HepG2 (cell line): ENCODE results near the gene PRR11. TPM values are rescaled to one million over a fixed set of nuclear protein-coding genes. Genes with fewer than 3 reads are reported as not detected.
A peak's percentile ranks its signal among the peaks of the same experiment; 100 is the strongest.

Experiments used
- ARID4A ChIP-seq: sonication (generic); formaldehyde crosslinking; IDR thresholded peaks from 2 replicates; pipeline ENCODE4 v1.5.0; 2020; ENCODE audit warnings: mild to moderate bottlenecking, missing genetic modification reagents, borderline replicate concordance
- BRF2 ChIP-seq: sonication (generic); formaldehyde crosslinking; IDR thresholded peaks from 2 replicates; pipeline ENCODE4 v1.8.1; 2022; ENCODE audit warnings: mild to moderate bottlenecking, missing genetic modification reagents
- CBX2 ChIP-seq, 2 experiments: fragments of 200-600 bp in 1 of 2; sonication (generic); formaldehyde crosslinking in 1 of 2; IDR thresholded peaks; 2 replicates each; pipeline versions ENCODE4 v1.7.0 to v1.8.1; 2018 to 2022; ENCODE audit warnings: low read depth in 2 of 2, low read length in 1 of 2, mild to moderate bottlenecking in 1 of 2, missing genetic modification reagents in 1 of 2
- GPBP1L1 ChIP-seq: sonication (generic); formaldehyde crosslinking; IDR thresholded peaks from 2 replicates; pipeline ENCODE4 v1.5.0; 2020; ENCODE audit warnings: mild to moderate bottlenecking, missing genetic modification reagents
- KLF6 ChIP-seq: IDR thresholded peaks from 2 replicates; pipeline ENCODE4 v1.8.0; 2016; ENCODE audit warnings: missing biosample characterization, missing genetic modification reagents
- SNAPC4 ChIP-seq: sonication (generic); formaldehyde crosslinking; IDR thresholded peaks from 2 replicates; pipeline ENCODE4 v1.4.0; 2020; ENCODE audit warnings: mild to moderate bottlenecking, missing genetic modification reagents
- THAP9 ChIP-seq: sonication (generic); formaldehyde crosslinking; IDR thresholded peaks from 2 replicates; pipeline ENCODE4; 2020; ENCODE audit warnings: missing genetic modification reagents, mild to moderate bottlenecking, borderline replicate concordance
- ZBTB33 ChIP-seq: sonication (generic); formaldehyde crosslinking; IDR thresholded peaks from 2 replicates; pipeline ENCODE4 v1.4.0; 2020; ENCODE audit warnings: missing genetic modification reagents
- ZNF207 ChIP-seq: fragments of 450-650 bp; IDR thresholded peaks from 2 replicates; pipeline ENCODE4 v1.6.1; 2016; ENCODE audit warnings: antibody characterized with exemption, borderline replicate concordance
- polyA plus RNA-seq, 8 experiments: library from polyadenylated mRNA; depleted of rRNA in 3 of 8; stranded (reverse) in 7 of 8; unstranded in 1 of 8; fragments of >200 nt; fragmentation: Illumina TruSeq in 4 of 8; extraction: Trizol in 4 of 8; gene quantifications; 2 replicates each; pipeline versions ENCODE4 v1.2.1 to v1.2.3, GENCODE V29; 2011 to 2016; ENCODE audit warnings: low read depth in 4 of 8, missing spikeins in 1 of 8, mixed read lengths in 1 of 8; ENCODE audit not compliant: insufficient read depth in 1 of 8
- total RNA-seq, 5 experiments: library from RNA; depleted of rRNA; stranded (reverse); fragments of >200 nt; fragmentation: Illumina TruSeq; extraction: Trizol; gene quantifications; 2 replicates each; pipeline ENCODE4 v1.2.3, GENCODE V29; 2016; ENCODE audit warnings: low read depth in 1 of 5

The PRR11 gene
- total and polyA plus RNA-seq, 2 of the 13 experiments (the other 11 are each of a cell fraction or from before 2014, with no cell fraction given), result 35.7 to 39.2 TPM

- TF ChIP-seq SNAPC4 (CRISPR knock-in tag) (no peak), KLF6 (CRISPR knock-in tag) (peak; percentile 88; the same call in 1 of the 2 replicates), CBX2 (IDR thresholded peaks at IDR 0.05; ENCODE audit: low read depth, low read length) (no peak), CBX2 (CRISPR knock-in tag; IDR thresholded peaks at IDR 0.05; ENCODE audit: low read depth) (no peak), ARID4A (CRISPR knock-in tag) (peak; percentile 99), THAP9 (CRISPR knock-in tag) (peak; percentile 96), BRF2 (CRISPR knock-in tag) (peak; percentile 80; the same call in 1 of the 2 replicates), GPBP1L1 (CRISPR knock-in tag) (no peak), ZBTB33 (CRISPR knock-in tag) (no peak), ZNF207 (no peak)
Measured at GRCh38 chr17:59106463-59107305, 48.9 kb upstream of the PRR11 start, which contains the start of gene TRIM37 (continued).
